Caki2 (cell line): Measurements from ENCODE around the gene DIO2. TPM values are rescaled to one million over a fixed set of nuclear protein-coding genes. Genes with fewer than 3 reads are reported as not detected.

Source experiments
- DNase-seq: peaks from one replicate; pipeline ENCODE4 v3.0.0-alpha.2; 2015; ENCODE audit warnings: low read depth
- in situ Hi-C: cut with HindIII; loops from 2 replicates; pipeline ENCODE4 v1.10.0; 2016; ENCODE audit warnings: low sequenced_read_pairs, low pct_unique_long_range_greater_than_20kb, mixed read lengths
- total RNA-seq: library from RNA; depleted of rRNA; stranded (reverse); fragments of >200 nt; shearing (Covaris generic); gene quantifications from 2 replicates; pipeline ENCODE4 v1.2.3, GENCODE V29; 2014; ENCODE audit warnings: low replicate concordance

Gene DIO2
- total RNA-seq, 1 experiment from 2014 or later, result not detected

- no peak for DNase-seq
- in situ Hi-C loops, result no loop called here
Measured at GRCh38 chr14:80186301-80186800, 25.0 kb downstream of the DIO2 start.

- in situ Hi-C loops, result no loop called here
- no peak for DNase-seq
Measured at GRCh38 chr14:80176893-80177292, 34.4 kb downstream of the DIO2 start.

DNA sequence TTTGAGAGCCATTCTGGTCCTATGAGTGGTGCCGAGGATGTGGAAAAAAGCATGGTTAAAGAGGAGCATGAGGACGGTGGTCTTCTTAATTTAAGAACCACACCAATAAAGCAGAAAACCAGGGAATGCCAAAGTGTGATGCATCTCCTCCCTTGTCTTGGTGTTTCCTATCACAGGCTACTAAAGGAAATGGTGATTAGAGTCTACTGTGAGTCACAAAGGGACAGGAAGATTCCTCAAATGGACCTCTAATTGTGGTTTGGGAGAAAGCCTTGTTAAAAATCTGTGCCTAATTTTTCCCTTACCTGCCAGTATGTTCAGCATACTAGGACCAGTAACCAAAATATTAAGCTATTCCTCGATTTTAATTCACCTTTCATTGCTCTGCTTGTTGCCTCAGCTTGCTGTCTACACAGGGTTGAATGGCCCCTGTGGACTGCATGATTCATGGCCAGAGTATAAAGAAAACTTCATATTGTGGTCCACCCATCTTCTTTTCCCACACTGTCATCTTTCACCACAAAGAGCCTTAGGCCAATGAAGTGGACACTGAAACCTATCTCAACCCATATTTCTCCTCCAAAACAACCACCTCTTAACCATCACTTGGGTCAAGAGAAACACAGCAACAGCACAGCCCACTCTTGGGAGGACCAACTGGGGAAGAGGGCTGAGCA is 38.8 kb downstream of the DIO2 start:
- DNase-seq, result no peak
- in situ Hi-C loops, result no loop called here

GRCh38 chr14:80167793-80168448 is 43.4 kb downstream of the DIO2 start:
- DNase-seq, result no peak
- in situ Hi-C loops, result no loop called here

GRCh38 chr14:80164991-80165721 is 46.1 kb downstream of the DIO2 start:
- in situ Hi-C loops, result no loop called here

DNA sequence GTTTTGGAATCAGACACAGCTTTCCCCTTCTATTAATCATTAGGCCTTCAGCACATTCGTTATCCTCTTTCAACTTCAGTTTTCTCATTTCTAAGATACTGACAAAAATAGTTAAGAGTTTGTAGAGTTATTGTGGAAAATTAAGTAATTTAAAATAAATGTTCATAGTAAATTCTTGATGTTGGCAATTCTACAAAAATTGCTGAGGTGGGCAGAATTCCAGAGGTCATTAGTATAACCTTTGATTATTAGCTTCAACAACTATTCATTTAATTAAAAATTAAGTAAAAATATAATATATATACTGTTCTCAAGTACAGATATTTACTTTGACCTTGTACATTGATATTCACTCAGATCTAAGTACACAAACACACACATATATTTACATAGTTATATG is 58.5 kb downstream of the DIO2 start:
- DNase-seq, result no peak
- in situ Hi-C loops, result no loop called here

More at GRCh38 chr14:80164991-80165721, 46.1 kb downstream of the DIO2 start:
- DNase-seq, result no peak

DNA sequence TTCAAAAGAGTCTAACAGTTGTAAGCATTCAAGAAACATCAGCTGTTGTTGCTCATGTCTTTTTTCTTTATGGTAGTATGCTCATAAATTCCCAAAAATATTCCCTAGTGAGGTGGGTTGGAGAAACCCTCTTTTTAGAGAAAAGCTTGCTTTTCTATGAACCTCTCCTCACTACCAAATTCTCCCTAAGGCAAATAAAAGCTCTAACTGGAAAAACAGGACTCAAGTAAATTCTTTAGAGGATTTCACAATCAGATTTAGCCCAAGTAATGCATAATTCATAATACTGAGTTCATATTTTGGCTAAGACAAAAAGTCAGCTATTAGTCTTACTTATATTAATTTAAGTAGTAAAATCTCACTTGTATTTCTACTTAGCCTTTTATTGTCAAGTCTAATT is 59.1 kb downstream of the DIO2 start:
- no peak for DNase-seq
- in situ Hi-C loops, result no loop called here

DNA sequence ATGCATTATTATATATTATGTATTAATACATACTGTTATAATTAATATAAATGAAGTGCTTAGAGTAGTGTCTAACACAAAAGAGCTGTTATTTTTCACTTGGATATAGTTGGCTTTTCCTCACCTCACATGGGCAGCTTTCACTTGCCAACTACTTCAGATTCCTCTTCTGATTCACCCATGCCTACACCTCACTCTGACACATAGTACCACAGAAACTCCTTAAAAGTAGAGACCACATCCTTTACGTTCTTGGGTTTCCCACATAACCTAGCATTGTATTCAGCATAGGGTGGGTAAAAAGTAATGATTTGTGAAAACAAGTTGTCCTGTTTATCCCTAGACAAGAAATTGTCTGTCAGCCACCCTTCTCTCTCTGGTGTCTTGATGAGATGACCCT is 61.0 kb downstream of the DIO2 start:
- DNase-seq, result no peak
- in situ Hi-C loops, result no loop called here
